Panc1 (cell line): ENCODE results near the gene SYT5. TPM values are rescaled to one million over a fixed set of nuclear protein-coding genes. Genes with fewer than 3 reads are reported as not detected.

ENCODE experiments used
- ATAC-seq: fragments of 200-7000 bp; cut with Tn5 transposase; 2 replicates; pipeline ENCODE4 v1.9.1; 2020; ENCODE audit warnings: mild to moderate bottlenecking, moderate library complexity
- BruUV-seq: library from RNA; stranded (reverse); fragments of 400-500 nt; replicated peaks from 2 replicates; lab custom pipeline; 2021; lab: Mats Ljungman, UMichigan
- CTCF ChIA-PET: fragments of 300-600 bp; sonication (Branson Sonifier 250); formaldehyde crosslinking; loops from one replicate; lab custom pipeline; 2022; ENCODE audit warnings: antibody characterized with exemption; lab: Charles Lee
- POLR2A ChIA-PET: fragments of 300-600 bp; sonication (Branson Sonifier 250); formaldehyde crosslinking; loops from one replicate; lab custom pipeline; 2022; ENCODE audit warnings: antibody characterized with exemption; lab: Charles Lee
- DNase-seq: peaks from one replicate; pipeline ENCODE4 v3.0.0-alpha.2; 2010; ENCODE audit warnings: low read depth, low spot score
- H3K27ac ChIP-seq: 2 replicates; pipeline ENCODE4 v1.5.1; 2011; ENCODE audit warnings: mild to moderate bottlenecking, low read length, inconsistent platforms
- H3K27me3 ChIP-seq: fragments of 200-500 bp; sonication (Bioruptor generic); 2 replicates; pipeline ENCODE4 v1.6.0; 2014; ENCODE audit warnings: low read length, inconsistent platforms; ENCODE audit not compliant: control insufficient read depth, insufficient read depth
- H3K36me3 ChIP-seq: fragments of 200-500 bp; sonication (Bioruptor generic); 2 replicates; pipeline ENCODE4 v1.5.1; 2014; ENCODE audit warnings: inconsistent platforms, mild to moderate bottlenecking, low read length, moderate library complexity; ENCODE audit not compliant: control insufficient read depth, insufficient read depth
- H3K4me1 ChIP-seq: 2 replicates; pipeline ENCODE4 v1.5.1; 2011; ENCODE audit warnings: inconsistent platforms, mild to moderate bottlenecking, low read length, moderate library complexity; ENCODE audit not compliant: control insufficient read depth, insufficient read depth
- H3K4me3 ChIP-seq, 2 experiments: 2 replicates each; pipeline ENCODE4 v1.5.1; 2011 to 2012; ENCODE audit warnings: low read depth in 2 of 2, low read length in 2 of 2, mild to moderate bottlenecking in 2 of 2, inconsistent platforms in 1 of 2, moderate library complexity in 1 of 2
- H3K9me3 ChIP-seq: fragments of 200-500 bp; sonication (Bioruptor generic); 2 replicates; pipeline ENCODE4 v1.5.1; 2014; ENCODE audit warnings: low read depth, mild to moderate bottlenecking, inconsistent platforms, low read length, moderate library complexity; ENCODE audit not compliant: control insufficient read depth, insufficient read depth
- CTCF ChIP-seq: fragments of 450-650 bp; IDR thresholded peaks from 2 replicates; pipeline ENCODE4 v1.5.1; 2017; ENCODE audit warnings: mild to moderate bottlenecking
- POLR2AphosphoS5 ChIP-seq: IDR thresholded peaks from 2 replicates; pipeline ENCODE4 v1.6.1; 2012; ENCODE audit warnings: mild to moderate bottlenecking, low read depth, low read length, moderate library complexity
- REST ChIP-seq, 2 experiments: IDR thresholded peaks; 2 replicates each; pipeline ENCODE4 v1.6.1; 2011 to 2012; ENCODE audit warnings: low read depth in 2 of 2, control low read depth in 1 of 2, low read length in 1 of 2, mild to moderate bottlenecking in 1 of 2, moderate library complexity in 1 of 2; ENCODE audit not compliant: insufficient read depth in 1 of 2
- SIN3A ChIP-seq: IDR thresholded peaks from 2 replicates; pipeline ENCODE4 v1.6.1; 2012; ENCODE audit warnings: low read depth, mild to moderate bottlenecking, low read length, moderate library complexity, borderline replicate concordance; ENCODE audit not compliant: insufficient read depth
- TCF7L2 ChIP-seq: IDR thresholded peaks from 2 replicates; pipeline ENCODE4 v1.6.1; 2011; ENCODE audit warnings: mild to moderate bottlenecking, low read depth, low read length, inconsistent platforms
- in situ Hi-C: cut with HindIII; loops from 2 replicates; pipeline ENCODE4 v1.10.0; 2016; ENCODE audit warnings: low sequenced_read_pairs, low pct_unique_long_range_greater_than_20kb
- intact Hi-C: fragments of 100-400 bp; cut with micrococcal nuclease; formaldehyde crosslinking; loops from one replicate; pipeline ENCODE4 v1.10.0; 2022; ENCODE audit not compliant: unreplicated experiment
- total RNA-seq: library from RNA; stranded (reverse); gene quantifications from one replicate; pipeline ENCODE4 v1.2.1, GENCODE V29; 2021; ENCODE audit not compliant: unreplicated experiment

SYT5 gene
- total RNA-seq, 1 experiment from 2014 or later, result 3.2 TPM

- Histone ChIP-seq H3K36me3 (no peaks in the 10 kb centered on the region), H3K9me3 (no peaks in the 10 kb centered on the region), H3K27ac (no peak overlapping the region), H3K27me3 (no peaks in the 10 kb centered on the region), H3K4me3 (no peak overlapping the region; a peak in 1 of 4 replicates), H3K4me1 (peaks cover 17% of the 10 kb centered on the region; the same call in 1 of the 2 replicates)
- DNase-seq, result no peak
- TF ChIP-seq POLR2AphosphoS5 (no peak), REST (IDR thresholded peaks at IDR 0.05; ENCODE audit: insufficient read depth in 1 of 2, low read depth in 2 of 2, low read length in 1 of 2) (no peak), TCF7L2 (no peak), CTCF (no peak), SIN3A (no peak)
- ATAC-seq, result no peak
- no TSS peak for BruUV-seq
- CTCF ChIA-PET, result interaction anchor here (0.7 kb wide), 1 partner anchor 258 kb away, joined by 5 read pairs; no protein-coding TSS in a partner anchor
- in situ Hi-C loops (no loop called here), intact Hi-C loops (loop anchor here (10.0 kb wide), 1 partner anchor 280 kb away; no protein-coding TSS in a partner anchor)
- POLR2A ChIA-PET, result interaction anchor here (0.6 kb wide), 1 partner anchor 64 kb away, joined by 11 read pairs; the partner anchor contains the start of gene PTPRH
Measured at GRCh38 chr19:55145232-55145631, 34.9 kb downstream of the SYT5 start.

- no peaks in the 10 kb centered on the region for H3K9me3 ChIP-seq
- CTCF ChIA-PET, result interaction anchor here (0.6 to 1.5 kb wide), 11 partner anchors 14 to 495 kb away, joined by 3 to 9 read pairs (median 4); partner anchors contain the start of gene DNAAF3
Measured at GRCh38 chr19:55141696-55142095, 38.4 kb downstream of the SYT5 start.

More at GRCh38 chr19:55141696-55142095, 38.4 kb downstream of the SYT5 start:
- no peaks in the 10 kb centered on the region for H3K27me3 ChIP-seq
- in situ Hi-C loops (no loop called here), intact Hi-C loops (loop anchor here (10.0 kb wide), 1 partner anchor 283 kb away; no protein-coding TSS in a partner anchor)
- H3K4me1 ChIP-seq, result 0 out of 2 replicates have a peak, but pooled peaks cover 4% of the 10 kb centered on the region
- no peak overlapping the region for H3K27ac ChIP-seq
- BruUV-seq, result no TSS peak
- DNase-seq, result no peak
- ATAC-seq, result no peak
- POLR2A ChIA-PET, result interaction anchor here (0.6 to 0.7 kb wide), 2 partner anchors 72 to 1010 kb away, joined by 7 to 11 read pairs; no protein-coding TSS in a partner anchor
- TF ChIP-seq REST (IDR thresholded peaks at IDR 0.05; ENCODE audit: insufficient read depth in 1 of 2, low read depth in 2 of 2, low read length in 1 of 2), result no peak
- TF ChIP-seq SIN3A, result no peak
- no peak for TF ChIP-seq POLR2AphosphoS5
- no peak for TF ChIP-seq CTCF
- TF ChIP-seq TCF7L2, result no peak
- 0 out of 4 replicates have a peak overlapping the region, but pooled peaks of 1 of the 2 experiments have one; percentile 4 for H3K4me3 ChIP-seq
- H3K36me3 ChIP-seq, result no peaks in the 10 kb centered on the region
